ENCODE results near the gene SIAH2. TPM values are rescaled to one million over a fixed set of nuclear protein-coding genes. Genes with fewer than 3 reads are reported as not detected.

Gene SIAH2
- polyA plus RNA-seq, 3 donors: 24.6 to 43.5 (median 28.2) TPM

- Histone ChIP-seq H3K27me3 (ENCODE audit: control insufficient read depth in 2 of 2, insufficient read depth in 2 of 2, low read length in 2 of 2) (no peaks in the 10 kb centered on the region), H4K20me1 (ENCODE audit: insufficient read depth, low read length) (peaks cover 98% of the 10 kb centered on the region), H3K4me1 (ENCODE audit: control insufficient read depth in 1 of 2, insufficient read depth in 2 of 2, low read length in 2 of 2) (peaks cover 13 to 23% of the 10 kb centered on the region in 2 donors), H3K27ac (ENCODE audit: low read depth in 1 of 2, low read length in 2 of 2) (no peak overlapping the region), H3K9ac (ENCODE audit: insufficient read depth, low read length, poor library complexity, severe bottlenecking) (no peak overlapping the region), H3K4me3 (replicated peaks in 1 of 3; ENCODE audit: low read depth in 2 of 3, low read length in 3 of 3) (no peak overlapping the region), H3K79me2 (ENCODE audit: insufficient read depth, low read length) (peaks cover 100% of the 10 kb centered on the region), H3K4me2 (replicated peaks; ENCODE audit: extremely low read depth, low read length, poor library complexity, severe bottlenecking) (no peak overlapping the region), H2AFZ (ENCODE audit: insufficient read depth, low read depth, low read length, poor library complexity, severe bottlenecking) (no peak overlapping the region), H3K36me3 (replicated peaks in 1 of 2; ENCODE audit: control insufficient read depth in 1 of 2, insufficient read depth in 2 of 2, low read length in 2 of 2) (peaks cover 6 to 17% of the 10 kb centered on the region in 2 donors), H3K9me3 (replicated peaks in 1 of 2; ENCODE audit: control insufficient read depth in 1 of 2, insufficient read depth in 1 of 2, low read length in 2 of 2) (no peaks in the 10 kb centered on the region)
- H3K9me3 Mint-ChIP-seq: no peaks in the 10 kb centered on the region
- peaks cover 18 to 29% of the 10 kb centered on the region in 2 donors for H3K36me3 Mint-ChIP-seq
- WGBS (ENCODE audit: insufficient coverage): 100% methylated on average over 1 of the region's 6 CpGs
- intact Hi-C loops (cut with micrococcal nuclease): no loop called here
- H3K27me3 Mint-ChIP-seq (ENCODE audit: low read depth in 3 of 3): peaks cover 0 to 2% (median 0%) of the 10 kb centered on the region in 3 donors
- peaks cover 56% of the 10 kb centered on the region for H3K4me1 Mint-ChIP-seq
- no peak for DNase-seq
- peak overlapping the region in 2 of 7 donors; percentile 78 to 85 for H3K27ac Mint-ChIP-seq
- no peak overlapping the region for H3K4me3 Mint-ChIP-seq
- TF ChIP-seq CTCF (IDR thresholded peaks at IDR 0.05): no peak
Observed at GRCh38 chr3:150749255-150749654, 13.7 kb downstream of the SIAH2 start.

GRCh38 chr3:150748684-150749047, 14.3 kb downstream of the SIAH2 start:
- no peak for DNase-seq
- no peak overlapping the region for H3K9ac ChIP-seq (ENCODE audit: insufficient read depth, low read length, poor library complexity, severe bottlenecking)
- Mint-ChIP-seq H3K27me3 (ENCODE audit: low read depth in 3 of 3) (peaks cover 0 to 2% (median 0%) of the 10 kb centered on the region in 3 donors), H3K9me3 (no peaks in the 10 kb centered on the region), H3K4me1 (peaks cover 58% of the 10 kb centered on the region), H3K36me3 (peaks cover 15 to 26% of the 10 kb centered on the region in 2 donors), H3K27ac (peak overlapping the region in 3 of 7 donors; percentile 14 to 85 (median 84)), H3K4me3 (no peak overlapping the region)
- no peaks in the 10 kb centered on the region for H3K27me3 ChIP-seq (ENCODE audit: control insufficient read depth in 2 of 2, insufficient read depth in 2 of 2, low read length in 2 of 2)
- TF ChIP-seq CTCF (IDR thresholded peaks at IDR 0.05): no peak
- H3K27ac ChIP-seq (ENCODE audit: low read depth in 1 of 2, low read length in 2 of 2): no peak overlapping the region
- H3K9me3 ChIP-seq (replicated peaks in 1 of 2; ENCODE audit: control insufficient read depth in 1 of 2, insufficient read depth in 1 of 2, low read length in 2 of 2): no peaks in the 10 kb centered on the region
- no peak overlapping the region for H2AFZ ChIP-seq (ENCODE audit: insufficient read depth, low read depth, low read length, poor library complexity, severe bottlenecking)
- no peak overlapping the region for H3K4me2 ChIP-seq (replicated peaks; ENCODE audit: extremely low read depth, low read length, poor library complexity, severe bottlenecking)
- peaks cover 99% of the 10 kb centered on the region for H4K20me1 ChIP-seq (ENCODE audit: insufficient read depth, low read length)
- H3K4me1 ChIP-seq (ENCODE audit: control insufficient read depth in 1 of 2, insufficient read depth in 2 of 2, low read length in 2 of 2): peaks cover 13 to 23% of the 10 kb centered on the region in 2 donors
- intact Hi-C loops (cut with micrococcal nuclease): no loop called here
- H3K36me3 ChIP-seq (replicated peaks in 1 of 2; ENCODE audit: control insufficient read depth in 1 of 2, insufficient read depth in 2 of 2, low read length in 2 of 2): peaks cover 6 to 12% of the 10 kb centered on the region in 2 donors
- no peak overlapping the region for H3K4me3 ChIP-seq (replicated peaks in 1 of 3; ENCODE audit: low read depth in 2 of 3, low read length in 3 of 3)
- H3K79me2 ChIP-seq (ENCODE audit: insufficient read depth, low read length): peaks cover 100% of the 10 kb centered on the region
- WGBS (ENCODE audit: insufficient coverage): no CpG with 5 or more reads among the region's 1 CpG

Data from CD14-positive monocyte (primary cell).